ENCODE data around the gene NCOR1. TPM values are rescaled to one million over a fixed set of nuclear protein-coding genes. Genes with fewer than 3 reads are reported as not detected.
A peak's percentile ranks its signal among the peaks of the same experiment; 100 is the strongest.

NCOR1 gene
- total and polyA plus RNA-seq, 9 of the 15 experiments (the other 6 are each of a cell fraction or from before 2014, with no cell fraction given) = 20.2 to 66.5 (median 50.9) TPM

- no peak overlapping the region for H3K4me3 ChIP-seq
- no peaks in the 10 kb centered on the region for H3K9me1 ChIP-seq (ENCODE audit: control insufficient read depth, insufficient read depth, low read length)
- H3K9me3 ChIP-seq (replicated peaks; ENCODE audit: control insufficient read depth, insufficient read depth, low read depth, low read length) = no peaks in the 10 kb centered on the region
- H3K36me3 ChIP-seq (ENCODE audit: control insufficient read depth, insufficient read depth, low read length) = peaks cover 39% of the 10 kb centered on the region; the same call in 1 of the 3 replicates
- no TSS peak for BruUV-seq (replicated peaks)
- H3K27ac ChIP-seq (ENCODE audit: extremely low read depth, low read depth, low read length) = no peak overlapping the region
- DNase-seq (ENCODE audit: extremely low read depth in 1 of 4, low spot score in 3 of 4) (no peak), FAIRE-seq (no peak), ATAC-seq (no peak)
- in situ Hi-C loops (cut with MboI) = no loop called here
- WGBS (ENCODE audit: insufficient coverage, low coverage, missing lambda C conversion rate) = 90% methylated on average over 2 of the region's 2 CpGs
- H3K4me1 ChIP-seq (replicated peaks in 1 of 2; ENCODE audit: control insufficient read depth in 2 of 2, insufficient read depth in 2 of 2, low read length in 2 of 2) = no peaks in the 10 kb centered on the region
- H2AFZ ChIP-seq (ENCODE audit: low read depth, low read length) = no peak overlapping the region
- H3K4me2 ChIP-seq (ENCODE audit: insufficient read depth, low read length) = no peak overlapping the region
- no peaks in the 10 kb centered on the region for H3K79me2 ChIP-seq (ENCODE audit: control insufficient read depth, insufficient read depth, low read length)
- H3K27me3 ChIP-seq (ENCODE audit: control insufficient read depth in 2 of 2, insufficient read depth in 2 of 2, low read length in 2 of 2) = no peaks in the 10 kb centered on the region
- no peak overlapping the region for H3K9ac ChIP-seq (ENCODE audit: insufficient read depth in 1 of 2, low read depth in 2 of 2, low read length in 2 of 2)
- CTCF ChIA-PET (ENCODE audit: low intra/inter-chr PET ratio) = no interaction called here
- intact Hi-C loops (cut with micrococcal nuclease) = no loop called here
- POLR2A ChIA-PET = no interaction called here
- no peaks in the 10 kb centered on the region for H4K20me1 ChIP-seq (replicated peaks; ENCODE audit: control insufficient read depth, insufficient read depth, low read length)
- TF ChIP-seq MAZ (CRISPR knock-in tag; conservative IDR thresholded peaks at IDR 0.05 in 1 of 2, IDR thresholded peaks at IDR 0.05 in 1 of 2) = no peak
- TF ChIP-seq HIVEP1 (CRISPR knock-in tag; IDR thresholded peaks at IDR 0.05) = no peak
- no peak for TF ChIP-seq ZNF407 (IDR thresholded peaks at IDR 0.05; ENCODE audit: low read depth)
- no peak for TF ChIP-seq CEBPG (CRISPR knock-in tag; IDR thresholded peaks at IDR 0.05)
- TF ChIP-seq CEBPG (tag; conservative IDR thresholded peaks at IDR 0.05 in 1 of 2, IDR thresholded peaks at IDR 0.05 in 1 of 2) = peak; percentile 39 to 66; a peak in 3 of 4 replicates
- no peak for TF ChIP-seq CXXC5 (CRISPR knock-in tag; IDR thresholded peaks at IDR 0.05)
- TF ChIP-seq CEBPB (tag; IDR thresholded peaks at IDR 0.05) = peak; percentile 72
- no peak for TF ChIP-seq KDM4B (IDR thresholded peaks at IDR 0.05; ENCODE audit: borderline replicate concordance in 2 of 2, low read depth in 1 of 2)
- no peak for TF ChIP-seq NR2C2 (CRISPR knock-in tag; IDR thresholded peaks at IDR 0.05)
- TF ChIP-seq NR2C2 (tag; IDR thresholded peaks at IDR 0.05) = no peak
- TF ChIP-seq RFX1 (IDR thresholded peaks at IDR 0.05) = no peak
- TF ChIP-seq ZNF586 (CRISPR knock-in tag; conservative IDR thresholded peaks at IDR 0.05) = no peak
- no peak for TF ChIP-seq MYBL2 (IDR thresholded peaks at IDR 0.05; ENCODE audit: low read depth)
- TF ChIP-seq MYBL2 (CRISPR knock-in tag; IDR thresholded peaks at IDR 0.05; ENCODE audit: borderline replicate concordance) = no peak
- TF ChIP-seq CC2D1A (IDR thresholded peaks at IDR 0.05) = no peak
- TF ChIP-seq CBX2 (IDR thresholded peaks at IDR 0.05; ENCODE audit: insufficient read depth, low read length, poor library complexity, severe bottlenecking) = no peak
- no peak for TF ChIP-seq FOXM1 (IDR thresholded peaks at IDR 0.05; ENCODE audit: low read depth)
- TF ChIP-seq FOXM1 (CRISPR knock-in tag; IDR thresholded peaks at IDR 0.05; ENCODE audit: low read depth) = no peak
Measured at GRCh38 chr17:16140854-16141253, 74.5 kb downstream of the NCOR1 start.
